H9 (cell line): ENCODE results near the gene MID1. TPM values are rescaled to one million over a fixed set of nuclear protein-coding genes. Genes with fewer than 3 reads are reported as not detected.

Experiments used
- DNase-seq: peaks from one replicate; pipeline ENCODE4 v3.0.0-alpha.2; 2017
- H2AFZ ChIP-seq: one replicate; pipeline ENCODE4 v1.6.1; 2013; ENCODE audit warnings: mild to moderate bottlenecking, low read length, control low read depth, moderate library complexity
- H2AK5ac ChIP-seq: 2 replicates; pipeline ENCODE4 v1.6.1; 2013; ENCODE audit warnings: low read length, control low read depth, mixed read lengths; ENCODE audit not compliant: insufficient read length
- H2BK120ac ChIP-seq: one replicate; pipeline ENCODE4 v1.6.1; 2013; ENCODE audit warnings: low read depth, mild to moderate bottlenecking, low read length, control low read depth, inconsistent platforms; ENCODE audit not compliant: poor library complexity, severe bottlenecking
- H2BK12ac ChIP-seq: 2 replicates; pipeline ENCODE4 v1.6.1; 2013; ENCODE audit warnings: low read length, control low read depth, mixed read lengths, low read depth; ENCODE audit not compliant: insufficient read length
- H2BK15ac ChIP-seq: 2 replicates; pipeline ENCODE4 v1.6.1; 2013; ENCODE audit warnings: low read depth, low read length, control low read depth
- H2BK20ac ChIP-seq: one replicate; pipeline ENCODE4 v1.6.1; 2013; ENCODE audit warnings: low read depth, mild to moderate bottlenecking, low read length, control low read depth, inconsistent platforms; ENCODE audit not compliant: poor library complexity, severe bottlenecking
- H2BK5ac ChIP-seq: 2 replicates; pipeline ENCODE4 v1.6.1; 2013; ENCODE audit warnings: low read length, control low read depth, mixed read lengths; ENCODE audit not compliant: insufficient read length
- H3K14ac ChIP-seq: 2 replicates; pipeline ENCODE4 v1.6.1; 2013; ENCODE audit warnings: low read length, control low read depth; ENCODE audit not compliant: insufficient read depth
- H3K18ac ChIP-seq: 2 replicates; pipeline ENCODE4 v1.6.1; 2013; ENCODE audit warnings: low read depth, mild to moderate bottlenecking, mixed read lengths, low read length, control low read depth; ENCODE audit not compliant: insufficient read length
- H3K23ac ChIP-seq: 2 replicates; pipeline ENCODE4 v1.6.1; 2013; ENCODE audit warnings: low read length, control low read depth, mixed read lengths, low read depth; ENCODE audit not compliant: insufficient read length
- H3K23me2 ChIP-seq: 2 replicates; pipeline ENCODE4 v1.6.1; 2013; ENCODE audit warnings: low read depth, mild to moderate bottlenecking, mixed read lengths, low read length, control low read depth; ENCODE audit not compliant: insufficient read length, poor library complexity, severe bottlenecking
- H3K27ac ChIP-seq: 2 replicates; pipeline ENCODE4 v1.5.1; 2013; ENCODE audit warnings: low read length, control low read depth, mixed read lengths, low read depth; ENCODE audit not compliant: insufficient read length
- H3K27me3 ChIP-seq: 2 replicates; pipeline ENCODE4 v1.6.1; 2013; ENCODE audit warnings: low read length, control low read depth, inconsistent platforms; ENCODE audit not compliant: insufficient read depth
- H3K4ac ChIP-seq: 2 replicates; pipeline ENCODE4 v1.6.1; 2013; ENCODE audit warnings: low read depth, mild to moderate bottlenecking, control low read depth, inconsistent platforms, low read length, moderate library complexity
- H3K4me1 ChIP-seq: 2 replicates; pipeline ENCODE4 v1.6.1; 2013; ENCODE audit warnings: low read length, control low read depth, inconsistent platforms; ENCODE audit not compliant: insufficient read depth
- H3K4me2 ChIP-seq: 2 replicates; pipeline ENCODE4 v1.6.1; 2013; ENCODE audit warnings: low read length, control low read depth, mixed read lengths; ENCODE audit not compliant: insufficient read length, insufficient read depth
- H3K56ac ChIP-seq: 2 replicates; pipeline ENCODE4 v1.6.1; 2013; ENCODE audit warnings: low read depth, mild to moderate bottlenecking, mixed read lengths, low read length, control low read depth; ENCODE audit not compliant: insufficient read length
- H3K79me1 ChIP-seq: 2 replicates; pipeline ENCODE4 v1.6.1; 2013; ENCODE audit warnings: low read depth, mild to moderate bottlenecking, moderate library complexity, low read length, control low read depth, inconsistent platforms; ENCODE audit not compliant: insufficient read depth, poor library complexity, severe bottlenecking
- H3K79me2 ChIP-seq: 2 replicates; pipeline ENCODE4 v1.6.1; 2013; ENCODE audit warnings: low read length, control low read depth, inconsistent platforms; ENCODE audit not compliant: insufficient read depth
- H3K9ac ChIP-seq: 2 replicates; pipeline ENCODE4 v1.6.1; 2013; ENCODE audit warnings: low read length, control low read depth, mixed read lengths; ENCODE audit not compliant: insufficient read length; ENCODE audit errors: extremely low read depth
- H3K9me3 ChIP-seq: one replicate; pipeline ENCODE4 v1.6.1; 2013; ENCODE audit warnings: low read depth, low read length, inconsistent platforms; ENCODE audit not compliant: control insufficient read depth
- H3T11ph ChIP-seq: one replicate; pipeline ENCODE4 v1.6.1; 2013; ENCODE audit warnings: mild to moderate bottlenecking, low read length, control low read depth, inconsistent platforms
- H4K20me1 ChIP-seq: one replicate; pipeline ENCODE4 v1.6.1; 2013; ENCODE audit not compliant: control insufficient read depth, insufficient read length, insufficient read depth
- H4K5ac ChIP-seq: 2 replicates; pipeline ENCODE4 v1.6.1; 2013; ENCODE audit warnings: low read depth, mild to moderate bottlenecking, mixed read lengths, low read length, control low read depth; ENCODE audit not compliant: insufficient read length
- H4K8ac ChIP-seq: replicated peaks from 2 replicates; pipeline ENCODE4 v1.6.1; 2013; ENCODE audit warnings: low read length, control low read depth, mixed read lengths, low read depth; ENCODE audit not compliant: insufficient read length
- H4K91ac ChIP-seq: 2 replicates; pipeline ENCODE4 v1.6.1; 2013; ENCODE audit warnings: low read depth, mild to moderate bottlenecking, moderate library complexity, mixed read lengths, low read length, control low read depth; ENCODE audit not compliant: insufficient read length
- H3K27ac Mint-ChIP-seq, 3 experiments: 2 replicates in 2 of 3; 3 replicates in 1 of 3; pipeline ENCODE4 v1.8.0; 2020 to 2021; ENCODE audit warnings: mixed read lengths in 3 of 3, mild to moderate bottlenecking in 1 of 3, moderate library complexity in 1 of 3
- H3K27me3 Mint-ChIP-seq: 2 replicates; pipeline ENCODE4 v1.8.0; 2021; ENCODE audit warnings: low read depth, mild to moderate bottlenecking, moderate library complexity, mixed read lengths
- H3K36me3 Mint-ChIP-seq, 3 experiments: 2 replicates in 2 of 3; 3 replicates in 1 of 3; pipeline ENCODE4 v1.8.0; 2020 to 2021; ENCODE audit warnings: low read depth in 3 of 3, mixed read lengths in 3 of 3; ENCODE audit not compliant: insufficient read depth in 1 of 3
- H3K4me1 Mint-ChIP-seq, 2 experiments: 2 replicates each; pipeline ENCODE4 v1.8.0; 2020; ENCODE audit warnings: mixed read lengths in 2 of 2
- H3K4me3 Mint-ChIP-seq, 2 experiments: 2 replicates in 1 of 2; 3 replicates in 1 of 2; pipeline ENCODE4 v1.8.0; 2020 to 2021; ENCODE audit warnings: mild to moderate bottlenecking in 2 of 2, mixed read lengths in 2 of 2, moderate library complexity in 1 of 2
- H3K9me3 Mint-ChIP-seq, 2 experiments: 2 replicates in 1 of 2; 3 replicates in 1 of 2; pipeline ENCODE4 v1.8.0; 2020; ENCODE audit warnings: mild to moderate bottlenecking in 2 of 2, mixed read lengths in 2 of 2, moderate library complexity in 1 of 2
- WGBS: extraction: QIAGEN DNeasy Blood & Tissue Kit; methylation state at CpG from one replicate; pipeline ENCODE4 v1.1.7; 2013; ENCODE audit warnings: missing lambda C conversion rate, low lambda C conversion rate, mixed read lengths; ENCODE audit not compliant: insufficient read length; ENCODE audit errors: extremely low coverage; 5-methylcytosine and 5-hydroxymethylcytosine counted together
- total RNA-seq: library from RNA; stranded (reverse); gene quantifications from 2 replicates; pipeline ENCODE4 v1.2.1, GENCODE V29; 2021
- TF ChIP-seq, protein P1 (sequence below): fragments of 200-600 bp; sonication (generic); conservative IDR thresholded peaks from 3 replicates; pipeline ENCODE4 v1.8.0; 2021; ENCODE audit warnings: antibody characterized with exemption, mild to moderate bottlenecking

MID1 gene
- total RNA-seq, 1 experiment from 2014 or later: 32.9 TPM

DNA sequence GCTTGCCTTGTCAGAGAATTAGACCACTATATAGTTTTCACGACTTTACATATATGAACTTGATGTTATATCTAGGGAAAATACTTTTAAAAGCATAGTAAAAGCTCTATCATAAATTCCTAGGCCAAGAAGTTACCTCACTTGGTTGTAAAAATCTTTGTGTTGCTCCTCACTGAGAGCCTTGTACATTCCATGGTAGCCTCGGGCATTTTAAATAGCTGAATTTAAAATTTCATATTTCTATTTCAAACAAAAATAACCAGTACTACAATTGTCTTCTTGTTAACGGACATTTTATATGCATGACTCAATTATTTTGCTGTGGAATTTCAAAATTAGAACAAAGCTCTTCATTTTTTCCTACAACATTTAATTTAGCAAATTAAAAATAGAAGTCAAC lies 107.6 kb downstream of the MID1 start:
- Histone ChIP-seq H3K79me1 (no peaks in the 10 kb centered on the region), H3K56ac (no peak overlapping the region), H3K9ac (no peak overlapping the region), H4K20me1 (no peaks in the 10 kb centered on the region), H2BK20ac (no peak overlapping the region), H2BK15ac (no peak overlapping the region), H3T11ph (no peak overlapping the region), H3K4ac (no peak overlapping the region), H4K8ac (no peak overlapping the region), H3K4me2 (no peak overlapping the region), H3K4me1 (peaks cover 13% of the 10 kb centered on the region), H3K27ac (no peak overlapping the region), H4K91ac (no peak overlapping the region), H2AFZ (no peak overlapping the region), H2AK5ac (no peak overlapping the region), H3K79me2 (0 out of 2 replicates have a peak, but pooled peaks cover 2% of the 10 kb centered on the region), H3K23ac (no peak overlapping the region), H2BK5ac (no peak overlapping the region), H3K27me3 (no peaks in the 10 kb centered on the region), H3K23me2 (no peaks in the 10 kb centered on the region), H3K18ac (no peak overlapping the region), H3K9me3 (no peaks in the 10 kb centered on the region), H2BK12ac (no peak overlapping the region), H2BK120ac (no peak overlapping the region), H3K14ac (no peak overlapping the region), H4K5ac (no peak overlapping the region)
- Mint-ChIP-seq H3K4me1 (peaks cover 26 to 35% of the 10 kb centered on the region in 2 experiments), H3K27me3 (no peaks in the 10 kb centered on the region; the same call in 1 of the 2 replicates), H3K4me3 (no peak overlapping the region), H3K27ac (no peak overlapping the region), H3K9me3 (peaks cover 21 to 30% of the 10 kb centered on the region in 2 experiments), H3K36me3 (peaks cover 4 to 19% (median 9%) of the 10 kb centered on the region in 3 experiments; a peak in 6 of 7 replicates)
- no peak for DNase-seq
- TF ChIP-seq, protein P1, sequence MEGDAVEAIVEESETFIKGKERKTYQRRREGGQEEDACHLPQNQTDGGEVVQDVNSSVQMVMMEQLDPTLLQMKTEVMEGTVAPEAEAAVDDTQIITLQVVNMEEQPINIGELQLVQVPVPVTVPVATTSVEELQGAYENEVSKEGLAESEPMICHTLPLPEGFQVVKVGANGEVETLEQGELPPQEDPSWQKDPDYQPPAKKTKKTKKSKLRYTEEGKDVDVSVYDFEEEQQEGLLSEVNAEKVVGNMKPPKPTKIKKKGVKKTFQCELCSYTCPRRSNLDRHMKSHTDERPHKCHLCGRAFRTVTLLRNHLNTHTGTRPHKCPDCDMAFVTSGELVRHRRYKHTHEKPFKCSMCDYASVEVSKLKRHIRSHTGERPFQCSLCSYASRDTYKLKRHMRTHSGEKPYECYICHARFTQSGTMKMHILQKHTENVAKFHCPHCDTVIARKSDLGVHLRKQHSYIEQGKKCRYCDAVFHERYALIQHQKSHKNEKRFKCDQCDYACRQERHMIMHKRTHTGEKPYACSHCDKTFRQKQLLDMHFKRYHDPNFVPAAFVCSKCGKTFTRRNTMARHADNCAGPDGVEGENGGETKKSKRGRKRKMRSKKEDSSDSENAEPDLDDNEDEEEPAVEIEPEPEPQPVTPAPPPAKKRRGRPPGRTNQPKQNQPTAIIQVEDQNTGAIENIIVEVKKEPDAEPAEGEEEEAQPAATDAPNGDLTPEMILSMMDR: no peak
- WGBS: no CpG with 5 or more reads among the region's 3 CpGs
